NCI-H460 (cell line): ENCODE data around the gene CCDC142. TPM values are rescaled to one million over a fixed set of nuclear protein-coding genes. Genes with fewer than 3 reads are reported as not detected.
"Not testable (repeated sequence)": the region's sequence is repeated elsewhere in the genome, so short reads cannot be mapped to it uniquely, and the experiment has no call there.

Experiments used
- DNase-seq: peaks from one replicate; pipeline ENCODE4 v3.0.0-alpha.2; 2016; ENCODE audit warnings: low read depth; ENCODE audit errors: extremely low read depth
- total RNA-seq: library from RNA; depleted of rRNA; stranded (reverse); fragments of >200 nt; shearing (Covaris generic); gene quantifications from 2 replicates; pipeline ENCODE4 v1.2.3, GENCODE V29; 2014

Gene CCDC142
- total RNA-seq, 1 experiment from 2014 or later = 17.6 TPM

DNA sequence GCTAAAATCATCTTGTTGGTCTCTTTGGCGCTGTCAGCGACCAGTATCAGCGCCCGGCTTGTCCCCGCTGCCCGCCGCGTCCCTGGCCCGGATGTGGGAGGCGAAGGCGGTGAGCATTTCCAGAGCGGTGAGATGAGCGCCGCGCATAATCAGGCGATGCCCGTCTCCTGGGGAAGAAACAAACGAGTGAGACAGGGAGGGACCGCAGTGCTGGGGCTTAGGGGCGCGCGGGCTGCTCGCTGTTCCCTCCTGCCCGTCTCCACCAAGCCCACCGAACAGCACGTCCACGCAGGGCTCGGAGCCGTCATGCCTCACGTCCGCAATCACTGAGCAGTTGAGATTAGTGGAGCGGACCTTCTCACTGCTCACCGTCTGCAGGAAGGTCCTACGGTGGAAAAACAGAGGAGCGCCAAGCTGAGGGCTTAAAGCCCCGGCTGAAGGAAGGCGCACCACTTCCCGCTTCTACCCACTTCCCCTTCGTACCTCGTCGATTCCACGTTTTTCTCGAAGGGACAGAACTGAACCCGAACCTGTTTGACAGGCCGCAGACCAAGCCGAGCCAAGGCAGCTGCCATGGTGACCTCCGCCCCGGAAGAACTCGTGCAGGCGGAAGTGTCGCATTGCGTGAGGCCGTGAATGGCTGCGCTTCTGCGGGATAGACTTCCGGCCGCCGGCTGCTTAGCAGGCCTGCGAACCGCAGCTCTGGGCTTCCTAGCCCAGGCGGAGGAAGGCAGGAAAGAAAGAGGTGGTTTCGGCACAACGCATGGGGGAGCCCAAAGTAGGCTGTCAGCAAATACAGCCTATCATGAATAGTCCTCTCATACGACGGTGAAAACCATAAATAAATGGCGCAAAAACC, 10.5 kb downstream of the CCDC142 start, which contains the start of gene MRPL53:
MRPL53 (minus strand) TSS at position 595 of the 859 bp plus-strand sequence; CDS start at position 575, 20 bp downstream.
- peak; percentile 91 for DNase-seq

DNA sequence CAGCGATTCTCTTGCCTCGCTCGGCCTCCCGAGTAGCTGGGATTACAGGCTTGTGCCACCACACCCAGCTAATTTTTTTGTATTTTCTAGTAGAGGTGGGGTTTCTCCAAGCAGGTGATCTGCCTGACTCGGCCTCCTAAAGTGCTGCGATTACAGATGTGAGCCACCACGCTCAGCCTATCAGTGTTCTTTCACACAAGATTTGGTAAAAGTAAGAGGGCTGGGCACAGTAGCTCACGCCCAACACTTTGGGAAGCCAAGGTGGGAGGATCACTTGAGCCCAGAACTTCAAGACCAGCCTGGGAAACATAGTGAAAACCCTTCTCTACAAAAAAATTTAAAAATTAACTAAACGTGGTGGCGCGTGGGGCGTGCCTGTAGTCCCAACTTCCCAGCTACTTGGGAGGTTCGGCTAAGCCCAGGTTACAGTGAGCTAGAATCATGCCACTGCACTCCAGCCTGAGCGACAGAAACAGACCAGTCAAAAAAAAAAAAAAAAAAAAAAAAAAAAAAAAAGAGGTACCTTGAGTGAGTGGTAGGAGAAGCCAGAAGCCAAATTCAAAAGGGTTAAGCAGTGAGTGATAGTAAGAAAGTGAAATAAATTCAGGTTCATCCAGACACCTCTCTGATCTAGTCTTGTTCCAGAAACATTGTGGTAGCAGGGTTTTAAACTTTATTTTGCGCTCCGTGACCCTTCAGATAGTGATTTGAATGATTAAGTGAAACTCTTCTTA, 11.3 kb downstream of the CCDC142 start:
- DNase-seq = no peak

- DNase-seq = not testable (repeated sequence)
Measured at GRCh38 chr2:74470742-74471141, 12.1 kb downstream of the CCDC142 start.

GRCh38 chr2:74464406-74464805, 18.4 kb downstream of the CCDC142 start:
- no peak for DNase-seq

- no peak for DNase-seq
Measured at GRCh38 chr2:74462786-74463105, 20.1 kb downstream of the CCDC142 start.

DNA sequence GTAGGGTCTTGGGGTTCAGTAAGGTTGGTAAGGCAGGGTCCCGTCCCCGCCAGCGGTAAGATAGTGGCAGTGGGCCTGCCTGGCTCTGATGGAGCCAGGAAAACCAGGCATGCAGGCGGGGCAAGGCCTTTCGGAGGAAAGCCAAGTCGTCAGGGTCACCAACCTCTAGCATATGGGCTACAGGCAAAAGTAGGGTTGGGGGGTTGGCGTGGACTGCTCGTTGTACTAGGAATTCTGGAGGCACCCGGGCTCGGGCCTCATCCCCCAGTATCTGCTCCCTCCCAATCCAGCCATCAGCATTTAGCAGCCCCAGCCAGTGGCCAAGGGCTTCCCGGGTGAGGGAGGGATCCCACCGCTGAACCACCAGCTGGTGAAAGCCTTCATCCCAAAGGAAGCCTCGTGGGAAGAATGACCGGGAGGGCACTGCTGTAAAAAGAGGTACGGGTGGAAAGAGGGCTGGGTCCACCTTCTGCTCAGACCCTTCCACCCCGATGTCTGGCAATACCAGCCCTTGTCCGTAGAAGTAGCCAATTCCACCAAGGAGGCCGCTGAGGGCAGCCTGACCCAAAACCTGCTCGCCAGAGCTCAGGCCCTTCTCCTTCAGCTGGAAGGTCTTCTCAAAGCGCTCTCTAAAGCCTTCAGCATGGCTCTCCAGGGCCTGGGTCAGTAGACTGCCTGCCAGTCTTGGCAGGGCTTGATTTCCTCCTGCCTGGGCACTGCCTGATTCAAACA, 20.6 kb downstream of the CCDC142 start:
- no peak for DNase-seq

GRCh38 chr2:74461187-74462053, 21.4 kb downstream of the CCDC142 start:
- DNase-seq = no peak

DNA sequence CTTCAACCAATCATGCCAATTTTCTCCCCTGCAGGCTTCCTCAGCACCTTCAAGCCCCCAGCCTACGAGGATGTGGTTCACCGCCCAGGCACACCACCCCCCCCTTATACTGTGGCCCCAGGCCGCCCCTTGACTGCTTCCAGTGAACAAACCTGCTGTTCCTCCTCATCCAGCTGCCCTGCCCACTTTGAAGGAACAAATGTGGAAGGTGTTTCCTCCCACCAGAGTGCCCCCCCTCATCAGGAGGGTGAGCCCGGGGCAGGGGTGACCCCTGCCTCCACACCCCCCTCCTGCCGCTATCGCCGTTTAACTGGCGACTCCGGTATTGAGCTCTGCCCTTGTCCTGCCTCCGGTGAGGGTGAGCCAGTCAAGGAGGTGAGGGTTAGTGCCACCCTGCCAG, 22.6 kb downstream of the CCDC142 start:
- DNase-seq = not testable (repeated sequence)

DNA sequence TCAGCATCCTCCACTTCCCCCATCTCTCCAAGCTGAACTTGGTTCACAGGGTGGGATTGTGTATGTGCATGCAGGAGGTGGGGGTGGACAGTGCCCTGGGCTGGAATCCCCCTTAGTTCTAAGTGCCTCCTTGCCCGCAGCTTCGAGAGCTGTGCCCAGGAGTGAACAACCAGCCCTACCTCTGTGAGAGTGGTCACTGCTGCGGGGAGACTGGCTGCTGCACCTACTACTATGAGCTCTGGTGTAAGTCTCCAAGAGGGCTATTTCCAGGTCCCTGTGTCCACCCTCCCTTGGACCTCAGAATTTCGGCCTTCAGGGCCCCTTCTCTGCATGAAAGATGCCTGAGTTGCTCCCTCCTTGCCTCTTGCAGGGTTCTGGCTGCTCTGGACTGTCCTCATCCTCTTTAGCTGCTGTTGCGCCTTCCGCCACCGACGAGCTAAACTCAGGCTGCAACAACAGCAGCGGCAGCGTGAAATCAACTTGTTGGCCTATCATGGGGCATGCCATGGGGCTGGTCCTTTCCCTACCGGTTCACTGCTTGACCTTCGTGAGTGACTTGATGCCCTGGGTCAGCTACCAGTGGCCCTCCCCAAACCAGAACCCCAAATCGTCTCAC, 23.2 kb downstream of the CCDC142 start:
- not testable (repeated sequence) for DNase-seq

- DNase-seq = no peak
Measured at GRCh38 chr2:74458938-74459363, 23.8 kb downstream of the CCDC142 start.

DNA sequence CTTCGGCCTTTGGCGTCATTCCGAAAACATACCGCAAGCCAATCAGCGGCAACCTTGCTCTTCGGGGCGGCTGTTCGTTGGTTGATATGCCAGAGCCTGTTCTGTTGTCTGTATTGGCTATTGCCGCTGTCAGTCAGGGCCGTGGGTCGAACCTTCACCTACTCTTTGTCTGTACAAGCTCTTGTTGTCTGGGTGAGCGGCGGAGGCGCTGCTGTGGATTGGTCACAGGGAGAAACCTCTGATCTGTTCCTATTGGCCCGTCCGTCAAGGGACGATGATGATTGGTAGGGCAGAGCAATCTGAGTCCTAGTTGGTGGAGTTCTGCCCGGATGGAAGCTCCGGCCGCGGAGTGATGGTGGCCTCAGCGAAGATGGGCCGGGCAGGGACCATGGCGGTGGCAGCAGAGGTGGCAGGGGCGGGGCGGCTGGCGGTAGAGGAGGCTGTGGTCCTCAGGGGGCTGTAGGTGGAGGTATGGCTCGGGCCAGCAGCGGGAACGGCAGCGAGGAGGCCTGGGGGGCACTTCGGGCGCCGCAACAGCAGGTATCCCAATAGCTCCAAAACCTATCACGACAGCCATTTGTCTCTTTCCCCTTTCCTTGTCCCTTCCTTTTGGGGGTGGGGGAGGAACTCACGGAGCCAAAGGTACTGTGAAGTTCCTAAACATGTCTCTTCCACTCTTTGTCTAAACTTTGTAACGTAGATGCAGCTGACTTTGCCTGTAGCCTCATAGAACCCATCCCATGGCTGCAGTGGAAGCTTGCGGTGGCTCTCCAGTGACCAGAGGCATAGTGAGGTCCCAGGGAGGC, 24.5 kb downstream of the CCDC142 start, which contains the start of gene WBP1:
WBP1 (plus strand) TSS at position 307 of the 806 bp plus-strand sequence; CDS start at position 472, 165 bp downstream.
- DNase-seq = peak; percentile 100

DNA sequence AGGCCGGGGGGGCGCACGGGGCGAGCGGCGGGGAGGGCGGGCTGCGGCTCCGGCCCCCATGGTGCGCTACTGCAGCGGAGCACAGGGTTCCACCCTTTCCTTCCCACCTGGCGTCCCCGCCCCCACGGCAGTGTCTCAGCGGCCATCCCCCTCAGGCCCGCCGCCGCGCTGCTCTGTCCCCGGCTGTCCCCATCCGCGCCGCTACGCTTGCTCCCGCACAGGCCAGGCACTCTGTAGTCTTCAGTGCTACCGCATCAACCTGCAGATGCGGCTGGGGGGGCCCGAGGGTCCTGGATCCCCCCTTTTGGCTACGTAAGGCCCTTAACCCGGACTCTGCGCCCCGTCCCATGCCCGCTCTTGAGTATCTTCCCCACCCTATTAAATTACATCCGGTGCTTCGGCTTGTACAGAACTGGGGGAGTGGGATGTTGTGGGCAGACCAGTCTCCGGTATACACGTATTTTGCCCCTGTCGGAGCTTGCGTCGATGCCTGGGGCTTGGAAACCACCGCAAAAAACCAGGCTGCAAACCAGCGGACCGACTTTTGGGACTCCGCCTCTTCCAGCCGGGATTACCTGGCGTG, 25.2 kb downstream of the CCDC142 start:
- no peak for DNase-seq

- DNase-seq = no peak
Measured at GRCh38 chr2:74457129-74457548, 25.7 kb downstream of the CCDC142 start.

GRCh38 chr2:74454654-74455511, 27.9 kb downstream of the CCDC142 start, which contains the start of gene INO80B:
TSS of gene INO80B (plus strand) at chr2:74455087. CDS start at chr2:74455117, 30 bp downstream.
- DNase-seq = peak; percentile 98

GRCh38 chr2:74450570-74451190, 32.1 kb downstream of the CCDC142 start:
- no peak for DNase-seq

DNA sequence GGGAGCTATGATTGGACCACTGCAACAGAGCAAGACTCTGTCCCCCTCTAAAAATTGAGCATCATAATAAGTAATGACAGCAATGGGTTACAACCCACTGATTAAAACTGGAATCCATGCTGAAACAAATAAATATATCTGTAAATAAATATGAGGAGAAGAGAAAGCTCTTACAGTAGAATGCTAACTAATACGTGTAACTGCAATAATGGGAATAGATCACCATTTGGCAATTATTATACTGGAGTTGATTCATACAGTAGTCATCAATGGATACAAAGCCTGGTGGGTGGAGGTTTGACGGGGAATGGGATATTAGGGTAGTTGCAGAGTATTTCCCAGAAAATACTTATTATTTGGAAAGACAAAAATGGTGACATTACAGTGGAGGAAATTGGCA, 34.0 kb downstream of the CCDC142 start:
- DNase-seq = no peak
